Panc1 (cell line): ENCODE results near the gene BTBD17. TPM values are rescaled to one million over a fixed set of nuclear protein-coding genes. Genes with fewer than 3 reads are reported as not detected.

Experiments
- ATAC-seq: fragments of 200-7000 bp; cut with Tn5 transposase; 2 replicates; pipeline ENCODE4 v1.9.1; 2020; ENCODE audit warnings: mild to moderate bottlenecking, moderate library complexity
- BruUV-seq: library from RNA; stranded (reverse); fragments of 400-500 nt; replicated peaks from 2 replicates; lab custom pipeline; 2021; lab: Mats Ljungman, UMichigan
- CTCF ChIA-PET: fragments of 300-600 bp; sonication (Branson Sonifier 250); formaldehyde crosslinking; loops from one replicate; lab custom pipeline; 2022; ENCODE audit warnings: antibody characterized with exemption; lab: Charles Lee
- POLR2A ChIA-PET: fragments of 300-600 bp; sonication (Branson Sonifier 250); formaldehyde crosslinking; loops from one replicate; lab custom pipeline; 2022; ENCODE audit warnings: antibody characterized with exemption; lab: Charles Lee
- DNase-seq: peaks from one replicate; pipeline ENCODE4 v3.0.0-alpha.2; 2010; ENCODE audit warnings: low read depth, low spot score
- H3K27ac ChIP-seq: 2 replicates; pipeline ENCODE4 v1.5.1; 2011; ENCODE audit warnings: mild to moderate bottlenecking, low read length, inconsistent platforms
- H3K27me3 ChIP-seq: fragments of 200-500 bp; sonication (Bioruptor generic); 2 replicates; pipeline ENCODE4 v1.6.0; 2014; ENCODE audit warnings: low read length, inconsistent platforms; ENCODE audit not compliant: control insufficient read depth, insufficient read depth
- H3K36me3 ChIP-seq: fragments of 200-500 bp; sonication (Bioruptor generic); 2 replicates; pipeline ENCODE4 v1.5.1; 2014; ENCODE audit warnings: inconsistent platforms, mild to moderate bottlenecking, low read length, moderate library complexity; ENCODE audit not compliant: control insufficient read depth, insufficient read depth
- H3K4me1 ChIP-seq: 2 replicates; pipeline ENCODE4 v1.5.1; 2011; ENCODE audit warnings: inconsistent platforms, mild to moderate bottlenecking, low read length, moderate library complexity; ENCODE audit not compliant: control insufficient read depth, insufficient read depth
- H3K4me3 ChIP-seq, 2 experiments: 2 replicates each; pipeline ENCODE4 v1.5.1; 2011 to 2012; ENCODE audit warnings: low read depth in 2 of 2, low read length in 2 of 2, mild to moderate bottlenecking in 2 of 2, inconsistent platforms in 1 of 2, moderate library complexity in 1 of 2
- H3K9me3 ChIP-seq: fragments of 200-500 bp; sonication (Bioruptor generic); 2 replicates; pipeline ENCODE4 v1.5.1; 2014; ENCODE audit warnings: low read depth, mild to moderate bottlenecking, inconsistent platforms, low read length, moderate library complexity; ENCODE audit not compliant: control insufficient read depth, insufficient read depth
- CTCF ChIP-seq: fragments of 450-650 bp; IDR thresholded peaks from 2 replicates; pipeline ENCODE4 v1.5.1; 2017; ENCODE audit warnings: mild to moderate bottlenecking
- POLR2AphosphoS5 ChIP-seq: IDR thresholded peaks from 2 replicates; pipeline ENCODE4 v1.6.1; 2012; ENCODE audit warnings: mild to moderate bottlenecking, low read depth, low read length, moderate library complexity
- REST ChIP-seq, 2 experiments: IDR thresholded peaks; 2 replicates each; pipeline ENCODE4 v1.6.1; 2011 to 2012; ENCODE audit warnings: low read depth in 2 of 2, control low read depth in 1 of 2, low read length in 1 of 2, mild to moderate bottlenecking in 1 of 2, moderate library complexity in 1 of 2; ENCODE audit not compliant: insufficient read depth in 1 of 2
- SIN3A ChIP-seq: IDR thresholded peaks from 2 replicates; pipeline ENCODE4 v1.6.1; 2012; ENCODE audit warnings: low read depth, mild to moderate bottlenecking, low read length, moderate library complexity, borderline replicate concordance; ENCODE audit not compliant: insufficient read depth
- TCF7L2 ChIP-seq: IDR thresholded peaks from 2 replicates; pipeline ENCODE4 v1.6.1; 2011; ENCODE audit warnings: mild to moderate bottlenecking, low read depth, low read length, inconsistent platforms
- in situ Hi-C: cut with HindIII; loops from 2 replicates; pipeline ENCODE4 v1.10.0; 2016; ENCODE audit warnings: low sequenced_read_pairs, low pct_unique_long_range_greater_than_20kb
- intact Hi-C: fragments of 100-400 bp; cut with micrococcal nuclease; formaldehyde crosslinking; loops from one replicate; pipeline ENCODE4 v1.10.0; 2022; ENCODE audit not compliant: unreplicated experiment
- total RNA-seq: library from RNA; stranded (reverse); gene quantifications from one replicate; pipeline ENCODE4 v1.2.1, GENCODE V29; 2021; ENCODE audit not compliant: unreplicated experiment

Gene BTBD17
- total RNA-seq, 1 experiment from 2014 or later, result not detected

- DNase-seq (no peak), ATAC-seq (no peak)
- ChIA-PET CTCF (no interaction called here), POLR2A (no interaction called here)
- BruUV-seq, result no TSS peak
- Histone ChIP-seq H3K36me3 (no peaks in the 10 kb centered on the region), H3K9me3 (no peaks in the 10 kb centered on the region), H3K4me1 (no peaks in the 10 kb centered on the region), H3K4me3 (no peak overlapping the region), H3K27me3 (no peaks in the 10 kb centered on the region), H3K27ac (no peak overlapping the region)
- intact Hi-C loops (no loop called here), in situ Hi-C loops (no loop called here)
- TF ChIP-seq CTCF (no peak), REST (IDR thresholded peaks at IDR 0.05; ENCODE audit: insufficient read depth in 1 of 2, low read depth in 2 of 2, low read length in 1 of 2) (no peak), TCF7L2 (no peak), POLR2AphosphoS5 (no peak), SIN3A (no peak)
Measured at GRCh38 chr17:74389084-74389753, 27.6 kb upstream of the BTBD17 start.

GRCh38 chr17:74387365-74388218 is 25.9 kb upstream of the BTBD17 start:
- DNase-seq (no peak), ATAC-seq (no peak)
- ChIA-PET POLR2A (no interaction called here), CTCF (no interaction called here)
- no peaks in the 10 kb centered on the region for H3K27me3 ChIP-seq
- in situ Hi-C loops, result no loop called here
- no peak overlapping the region for H3K4me3 ChIP-seq
- TF ChIP-seq CTCF (no peak), SIN3A (no peak), TCF7L2 (no peak), POLR2AphosphoS5 (no peak), REST (IDR thresholded peaks at IDR 0.05; ENCODE audit: insufficient read depth in 1 of 2, low read depth in 2 of 2, low read length in 1 of 2) (no peak)
- no peaks in the 10 kb centered on the region for H3K9me3 ChIP-seq
- no peak overlapping the region for H3K27ac ChIP-seq
- no peaks in the 10 kb centered on the region for H3K4me1 ChIP-seq
- intact Hi-C loops, result no loop called here
- no peaks in the 10 kb centered on the region for H3K36me3 ChIP-seq
- no TSS peak for BruUV-seq
